OCI-LY7 (cell line): ENCODE data around the gene JAKMIP2. TPM values are rescaled to one million over a fixed set of nuclear protein-coding genes. Genes with fewer than 3 reads are reported as not detected.

Source experiments
- BruUV-seq: library from RNA; stranded (reverse); fragments of 400-500 nt; replicated peaks from 2 replicates; lab custom pipeline; 2021; lab: Mats Ljungman, UMichigan
- CTCF ChIA-PET: fragments of 300-600 bp; sonication (Branson Sonifier 250); formaldehyde crosslinking; loops from one replicate; lab custom pipeline; 2022; ENCODE audit warnings: antibody characterized with exemption; ENCODE audit not compliant: unreplicated experiment; lab: Charles Lee
- POLR2A ChIA-PET: fragments of 300-600 bp; sonication (Branson Sonifier 250); formaldehyde crosslinking; loops from one replicate; lab custom pipeline; 2022; ENCODE audit warnings: antibody characterized with exemption; lab: Charles Lee
- DNase-seq: peaks from one replicate; pipeline ENCODE4 v3.0.0-alpha.2; 2015; ENCODE audit warnings: low spot score
- H2AFZ ChIP-seq: fragments of 200-600 bp; sonication (generic), shearing (Covaris generic); 2 replicates; pipeline ENCODE4 v1.6.1; 2014; ENCODE audit warnings: mild to moderate bottlenecking, antibody characterized with exemption, low read length, moderate library complexity
- H3K27ac ChIP-seq: fragments of 200-600 bp; sonication (generic); 2 replicates; pipeline ENCODE4 v1.5.1; 2014; ENCODE audit warnings: mixed run types, low read depth, mild to moderate bottlenecking, moderate library complexity, low read length, inconsistent platforms; ENCODE audit not compliant: poor library complexity, severe bottlenecking
- H3K36me3 ChIP-seq: fragments of 200-600 bp; sonication (generic); 2 replicates; pipeline ENCODE4 v1.6.1; 2014; ENCODE audit warnings: mild to moderate bottlenecking, antibody characterized with exemption, low read length, moderate library complexity, mixed read lengths; ENCODE audit not compliant: insufficient read depth
- H3K4me1 ChIP-seq: fragments of 200-600 bp; sonication (generic); 2 replicates; pipeline ENCODE4 v1.5.1; 2014; ENCODE audit warnings: mild to moderate bottlenecking, low read length; ENCODE audit not compliant: insufficient read depth, poor library complexity, severe bottlenecking
- H3K4me2 ChIP-seq: fragments of 200-600 bp; sonication (generic); 2 replicates; pipeline ENCODE4 v1.6.1; 2014; ENCODE audit warnings: mild to moderate bottlenecking, low read length
- H3K4me3 ChIP-seq: fragments of 200-600 bp; sonication (generic); 2 replicates; pipeline ENCODE4 v1.5.1; 2014; ENCODE audit warnings: mild to moderate bottlenecking, low read depth, low read length; ENCODE audit not compliant: poor library complexity, severe bottlenecking
- H3K79me2 ChIP-seq: fragments of 200-600 bp; sonication (generic); 2 replicates; pipeline ENCODE4 v1.6.1; 2016; ENCODE audit warnings: low read depth, mild to moderate bottlenecking, low read length, moderate library complexity, mixed read lengths; ENCODE audit not compliant: insufficient read depth
- H3K9me2 ChIP-seq: fragments of 200-600 bp; sonication (generic); 2 replicates; pipeline ENCODE4 v1.6.1; 2016; ENCODE audit warnings: mild to moderate bottlenecking, low read length, mixed read lengths; ENCODE audit not compliant: insufficient read depth
- H3K9me3 ChIP-seq: fragments of 200-600 bp; sonication (generic); 2 replicates; pipeline ENCODE4 v1.6.1; 2014; ENCODE audit warnings: mild to moderate bottlenecking, mixed run types, low read length, mixed read lengths
- H4K20me1 ChIP-seq: fragments of 200-600 bp; sonication (generic); 2 replicates; pipeline ENCODE4 v1.6.1; 2014; ENCODE audit warnings: mild to moderate bottlenecking, antibody characterized with exemption, low read length, moderate library complexity, mixed read lengths; ENCODE audit not compliant: insufficient read depth
- CTCF ChIP-seq: fragments of 200-600 bp; sonication (generic); conservative IDR thresholded peaks from 2 replicates; pipeline ENCODE4 v1.5.1; 2014; ENCODE audit warnings: mild to moderate bottlenecking, antibody characterized with exemption, low read length, moderate library complexity, mixed read lengths
- EZH2phosphoT487 ChIP-seq: fragments of 200-600 bp; sonication (generic); IDR thresholded peaks from 2 replicates; pipeline ENCODE4 v1.6.1; 2018; ENCODE audit warnings: low read depth, borderline replicate concordance, mild to moderate bottlenecking, mixed run types, antibody characterized with exemption, low read length, moderate library complexity, mixed read lengths
- intact Hi-C: fragments of 100-400 bp; cut with micrococcal nuclease; formaldehyde crosslinking; loops from one replicate; pipeline ENCODE4 v1.10.0; 2022; ENCODE audit not compliant: unreplicated experiment
- total RNA-seq, 2 experiments: library from RNA; depleted of rRNA in 1 of 2; stranded (reverse); fragments of >200 nt in 1 of 2; shearing (Covaris generic) in 1 of 2; gene quantifications; 2 replicates each; pipeline ENCODE4 v1.2.3, GENCODE V29; 2014 to 2022

JAKMIP2 gene
- total RNA-seq, 2 experiments from 2014 or later = 4.0 to 14.5 TPM

GRCh38 chr5:147752666-147753290 is 29.8 kb downstream of the JAKMIP2 start:
- Histone ChIP-seq H3K4me3 (no peak overlapping the region), H4K20me1 (0 out of 2 replicates have a peak, but pooled peaks cover 3% of the 10 kb centered on the region), H3K9me3 (no peaks in the 10 kb centered on the region), H3K4me1 (no peaks in the 10 kb centered on the region), H3K27ac (no peak overlapping the region), H2AFZ (no peak overlapping the region), H3K4me2 (no peak overlapping the region), H3K36me3 (no peaks in the 10 kb centered on the region), H3K79me2 (no peaks in the 10 kb centered on the region), H3K9me2 (no peaks in the 10 kb centered on the region)
- POLR2A ChIA-PET = interaction anchor here (1.2 kb wide), 1 partner anchor 9 kb away, joined by 3 read pairs; no protein-coding TSS in a partner anchor
- CTCF ChIA-PET = no interaction called here
- BruUV-seq = no TSS peak
- no peak for DNase-seq
- TF ChIP-seq CTCF (no peak), EZH2phosphoT487 (no peak)
- intact Hi-C loops = no loop called here

- no peak for DNase-seq
- TF ChIP-seq EZH2phosphoT487 = no peak
- TF ChIP-seq CTCF = no peak
- intact Hi-C loops = no loop called here
- BruUV-seq = no TSS peak
- ChIA-PET CTCF (no interaction called here), POLR2A (interaction anchor here (1.1 to 1.2 kb wide), 2 partner anchors 8 to 27 kb away, joined by 3 to 4 read pairs; no protein-coding TSS in a partner anchor)
- Histone ChIP-seq H3K27ac (no peak overlapping the region), H2AFZ (no peak overlapping the region), H3K9me3 (no peaks in the 10 kb centered on the region), H3K4me1 (no peaks in the 10 kb centered on the region), H3K9me2 (no peaks in the 10 kb centered on the region), H3K4me3 (no peak overlapping the region), H4K20me1 (0 out of 2 replicates have a peak, but pooled peaks cover 3% of the 10 kb centered on the region), H3K79me2 (no peaks in the 10 kb centered on the region), H3K4me2 (no peak overlapping the region), H3K36me3 (no peaks in the 10 kb centered on the region)
Measured at GRCh38 chr5:147752033-147752432, 30.5 kb downstream of the JAKMIP2 start.

GRCh38 chr5:147751156-147751830 is 31.2 kb downstream of the JAKMIP2 start:
- Histone ChIP-seq H3K27ac (no peak overlapping the region), H3K9me3 (no peaks in the 10 kb centered on the region), H3K36me3 (no peaks in the 10 kb centered on the region), H3K4me3 (no peak overlapping the region), H2AFZ (no peak overlapping the region), H3K4me1 (no peaks in the 10 kb centered on the region), H3K79me2 (no peaks in the 10 kb centered on the region), H3K4me2 (no peak overlapping the region), H3K9me2 (no peaks in the 10 kb centered on the region), H4K20me1 (no peaks in the 10 kb centered on the region)
- TF ChIP-seq EZH2phosphoT487 (no peak), CTCF (no peak)
- CTCF ChIA-PET = no interaction called here
- intact Hi-C loops = no loop called here
- POLR2A ChIA-PET = interaction anchor here (0.7 to 1.1 kb wide), 3 partner anchors 28 to 106 kb away, joined by 3 to 4 read pairs (median 4); no protein-coding TSS in a partner anchor
- no TSS peak for BruUV-seq
- no peak for DNase-seq
